Dendritic cell treated with granulocyte-macrophage colony-stimulating factor and Interleukin-4, amounts not matched to agents 40 ng/mL and 50 ng/mL, for 4 days (primary cell): ENCODE data around the gene CSMD2.

Experiments
- H3K27ac Mint-ChIP-seq: one replicate; pipeline ENCODE4 v1.8.0; 2022; ENCODE audit warnings: mild to moderate bottlenecking, mixed read lengths
- H3K27me3 Mint-ChIP-seq: one replicate; pipeline ENCODE4 v1.8.0; 2022; ENCODE audit warnings: mild to moderate bottlenecking, mixed read lengths
- H3K36me3 Mint-ChIP-seq: one replicate; pipeline ENCODE4 v1.8.0; 2022; ENCODE audit warnings: low read depth, mixed read lengths
- H3K4me1 Mint-ChIP-seq: one replicate; pipeline ENCODE4 v1.8.0; 2022; ENCODE audit warnings: low read depth, mixed read lengths
- H3K4me3 Mint-ChIP-seq: one replicate; pipeline ENCODE4 v1.8.0; 2022; ENCODE audit warnings: mild to moderate bottlenecking, moderate library complexity, mixed read lengths
- H3K9me3 Mint-ChIP-seq: one replicate; pipeline ENCODE4 v1.8.0; 2022; ENCODE audit warnings: mixed read lengths
- intact Hi-C: fragments of 100-400 bp; cut with micrococcal nuclease; formaldehyde crosslinking; loops from one replicate; pipeline ENCODE4 v1.15.0; 2022

CSMD2 gene

DNA sequence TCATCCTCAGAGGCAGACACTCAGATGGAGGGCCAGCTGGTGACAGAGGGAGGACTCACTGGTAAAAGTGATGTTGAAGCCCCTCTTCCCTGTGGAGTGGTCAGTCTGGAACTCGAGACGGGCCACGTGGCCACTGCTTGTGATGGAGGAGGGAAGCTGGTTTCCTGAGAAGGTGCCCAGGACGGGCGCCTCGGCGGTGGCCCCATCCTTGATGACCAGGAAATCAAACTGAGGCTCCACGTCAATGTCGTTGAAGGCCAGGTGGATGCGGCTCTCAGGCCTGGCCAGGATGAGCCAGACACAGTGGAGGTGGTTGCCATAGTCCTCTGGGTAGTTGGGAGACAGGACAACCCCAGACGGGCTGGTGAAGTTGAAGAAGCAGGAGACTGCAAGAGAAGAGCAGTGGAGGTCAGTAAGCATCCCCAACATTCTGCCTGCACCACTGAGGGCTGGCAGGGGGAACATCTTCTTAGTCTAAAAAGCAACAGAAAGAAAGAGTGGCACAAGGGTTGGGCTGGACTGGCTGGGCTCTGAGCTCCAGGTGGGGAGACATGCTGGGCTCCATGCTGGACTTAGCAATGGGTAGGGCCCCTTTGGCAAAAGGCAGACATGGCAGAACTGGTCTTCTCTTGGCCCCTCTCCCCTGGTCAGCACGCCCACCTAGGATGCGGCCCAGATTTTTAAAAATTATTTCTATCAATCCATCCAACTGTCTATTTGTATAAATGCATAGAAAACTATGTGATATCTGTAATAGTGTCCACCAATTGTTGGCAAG is 421.6 kb downstream of the CSMD2 start:
- Mint-ChIP-seq H3K4me1 (no peaks in the 10 kb centered on the region), H3K27me3 (peaks cover 1% of the 10 kb centered on the region), H3K9me3 (no peaks in the 10 kb centered on the region), H3K27ac (no peak overlapping the region), H3K4me3 (no peak overlapping the region), H3K36me3 (no peaks in the 10 kb centered on the region)
- intact Hi-C loops, result no loop called here

DNA sequence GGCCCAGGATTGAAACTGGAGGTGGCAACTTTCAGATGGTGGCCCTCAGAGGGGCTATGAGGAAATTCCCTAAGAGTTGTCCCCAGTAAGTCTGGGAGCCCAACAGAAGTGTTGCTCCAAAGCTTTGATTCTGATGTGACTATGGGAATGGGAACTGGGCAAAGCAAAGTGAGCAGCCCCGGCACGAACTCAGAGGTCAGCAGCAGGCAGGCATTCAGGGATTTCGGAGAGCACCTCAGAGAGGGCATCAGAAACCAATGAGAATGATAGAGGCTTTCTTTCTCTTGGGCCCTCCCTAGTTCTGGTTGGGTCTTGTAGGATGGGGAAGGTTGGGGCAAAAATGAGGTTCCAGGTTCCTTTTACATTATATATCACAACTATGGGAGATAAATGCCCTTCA is 422.4 kb downstream of the CSMD2 start:
- Mint-ChIP-seq H3K36me3 (no peaks in the 10 kb centered on the region), H3K27me3 (peaks cover 2% of the 10 kb centered on the region), H3K27ac (no peak overlapping the region), H3K4me3 (no peak overlapping the region), H3K9me3 (no peaks in the 10 kb centered on the region), H3K4me1 (no peaks in the 10 kb centered on the region)
- intact Hi-C loops, result no loop called here

DNA sequence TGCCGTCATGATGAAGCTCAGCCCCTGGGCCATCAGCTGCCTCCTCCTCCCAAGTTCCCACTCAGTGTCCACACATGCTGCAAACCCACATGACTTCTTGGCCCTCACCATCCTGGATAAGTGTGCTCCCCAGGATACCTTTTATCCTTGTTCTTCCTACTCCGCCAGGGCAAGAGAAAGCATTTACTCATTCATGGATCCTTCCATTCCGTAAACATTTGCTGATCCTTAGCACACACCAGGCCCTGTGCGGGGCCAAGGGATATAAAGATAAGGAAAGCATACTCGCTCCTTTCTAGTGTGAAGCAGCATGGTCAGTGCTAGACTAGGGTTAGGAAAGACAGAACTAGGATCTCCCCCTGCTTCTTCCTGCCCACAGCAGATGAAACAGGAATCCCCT is 423.3 kb downstream of the CSMD2 start:
- intact Hi-C loops, result no loop called here
- peaks cover 2% of the 10 kb centered on the region for H3K27me3 Mint-ChIP-seq
- no peak overlapping the region for H3K4me3 Mint-ChIP-seq
- H3K27ac Mint-ChIP-seq, result no peak overlapping the region
- no peaks in the 10 kb centered on the region for H3K9me3 Mint-ChIP-seq
- H3K4me1 Mint-ChIP-seq, result no peaks in the 10 kb centered on the region
- H3K36me3 Mint-ChIP-seq, result no peaks in the 10 kb centered on the region

DNA sequence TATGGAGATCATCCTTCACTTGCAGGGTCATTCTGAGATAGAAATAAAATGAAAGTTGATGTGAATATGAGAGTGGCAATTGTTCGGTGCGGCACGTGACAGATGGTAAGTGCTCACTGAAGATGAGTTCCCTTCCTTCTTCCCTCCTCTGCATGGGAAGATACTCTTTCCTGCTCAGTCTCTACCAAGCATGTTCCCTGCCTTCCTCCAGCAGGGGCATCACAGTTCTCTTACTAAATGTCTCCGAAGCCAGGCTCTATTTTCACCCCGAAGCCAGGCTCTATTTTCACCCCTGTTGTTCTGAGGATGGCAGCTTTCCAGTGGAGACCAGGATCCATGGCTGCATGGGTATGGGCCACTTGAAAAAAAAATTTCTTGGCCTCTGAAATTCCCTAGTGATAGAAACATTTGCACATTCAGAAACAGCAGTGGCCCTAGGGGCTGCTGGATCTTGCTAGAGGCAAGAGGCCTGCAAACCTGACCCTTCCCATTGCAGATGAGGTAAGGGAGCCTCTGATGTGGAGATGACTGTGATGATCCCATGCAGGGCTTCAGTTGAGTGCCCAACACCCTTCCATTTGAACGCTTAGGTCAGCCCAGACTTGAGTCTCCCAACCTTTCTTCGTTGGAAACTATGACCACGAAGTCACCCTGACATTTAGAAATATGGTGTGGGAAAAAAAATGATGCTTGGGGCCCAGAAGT is 424.8 kb downstream of the CSMD2 start:
- peaks cover 2% of the 10 kb centered on the region for H3K27me3 Mint-ChIP-seq
- no peak overlapping the region for H3K4me3 Mint-ChIP-seq
- H3K27ac Mint-ChIP-seq, result no peak overlapping the region
- H3K4me1 Mint-ChIP-seq, result no peaks in the 10 kb centered on the region
- intact Hi-C loops, result no loop called here
- no peaks in the 10 kb centered on the region for H3K9me3 Mint-ChIP-seq
- no peaks in the 10 kb centered on the region for H3K36me3 Mint-ChIP-seq

DNA sequence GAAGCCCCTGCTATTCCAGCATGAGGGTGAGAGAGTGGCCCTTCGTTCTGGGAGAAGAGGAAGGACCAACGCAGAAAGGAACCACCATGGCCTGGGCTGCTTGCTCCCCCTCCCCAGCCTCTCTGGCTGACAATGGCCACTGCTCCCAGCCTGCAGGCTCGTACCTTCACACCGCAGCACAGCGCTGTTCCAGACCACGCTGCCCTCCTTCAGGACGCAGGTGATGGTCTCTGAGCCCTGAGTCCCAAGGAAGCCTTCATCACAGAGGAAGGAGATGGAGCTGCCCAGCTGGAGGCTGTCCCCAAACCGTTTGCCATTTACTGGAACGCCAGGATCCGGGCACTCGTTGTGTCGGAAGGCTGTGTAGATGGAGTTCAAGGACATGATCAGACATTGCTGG is 426.1 kb downstream of the CSMD2 start:
- Mint-ChIP-seq H3K27me3 (peaks cover 2% of the 10 kb centered on the region), H3K27ac (no peak overlapping the region), H3K4me3 (no peak overlapping the region), H3K4me1 (no peaks in the 10 kb centered on the region), H3K36me3 (no peaks in the 10 kb centered on the region), H3K9me3 (no peaks in the 10 kb centered on the region)
- intact Hi-C loops, result no loop called here

DNA sequence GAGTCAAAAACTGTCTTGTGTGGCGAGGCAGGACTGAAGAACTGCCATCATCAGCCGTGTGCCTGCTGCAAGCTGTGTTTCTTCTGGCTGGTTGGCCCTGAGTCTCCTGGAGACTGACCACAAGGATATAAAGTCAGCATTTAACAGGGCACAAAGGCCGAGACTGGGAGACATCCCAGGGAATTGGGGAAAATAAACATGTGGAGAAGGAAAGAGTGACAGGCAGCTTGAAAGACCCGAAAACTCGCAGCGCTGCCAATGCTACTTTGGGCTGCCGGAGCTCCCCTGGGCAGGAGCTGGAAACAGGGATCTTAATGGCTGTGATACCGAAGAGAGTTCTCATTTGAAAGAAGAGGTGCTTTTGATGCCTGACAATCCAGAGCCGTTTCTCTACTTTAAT is 426.5 kb downstream of the CSMD2 start:
- Mint-ChIP-seq H3K4me3 (no peak overlapping the region), H3K4me1 (no peaks in the 10 kb centered on the region), H3K27me3 (peaks cover 2% of the 10 kb centered on the region), H3K36me3 (no peaks in the 10 kb centered on the region), H3K27ac (no peak overlapping the region), H3K9me3 (no peaks in the 10 kb centered on the region)
- intact Hi-C loops, result no loop called here

DNA sequence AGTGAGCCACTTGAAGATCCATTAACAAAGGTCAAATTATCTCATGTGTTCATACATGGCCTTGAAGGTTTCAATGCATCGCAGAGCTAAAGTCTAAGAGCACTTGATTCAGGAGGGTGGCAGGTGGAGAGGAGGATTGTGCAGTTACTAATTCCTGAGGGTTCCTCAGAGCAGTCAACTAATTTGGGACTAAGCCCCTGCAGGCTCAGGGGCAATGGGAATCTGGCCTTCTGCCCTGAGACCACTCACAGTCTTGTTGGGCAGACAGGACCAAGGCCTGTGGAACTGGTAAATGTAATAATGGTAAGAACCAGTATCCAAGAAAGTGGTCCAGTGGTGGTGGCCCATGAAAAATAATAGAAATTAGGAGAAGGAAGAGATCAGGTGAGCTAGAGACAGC is 428.5 kb downstream of the CSMD2 start:
- H3K4me1 Mint-ChIP-seq, result peaks cover 6% of the 10 kb centered on the region
- H3K27ac Mint-ChIP-seq, result no peak overlapping the region
- H3K9me3 Mint-ChIP-seq, result no peaks in the 10 kb centered on the region
- intact Hi-C loops, result no loop called here
- no peak overlapping the region for H3K4me3 Mint-ChIP-seq
- H3K36me3 Mint-ChIP-seq, result no peaks in the 10 kb centered on the region
- peaks cover 5% of the 10 kb centered on the region for H3K27me3 Mint-ChIP-seq

DNA sequence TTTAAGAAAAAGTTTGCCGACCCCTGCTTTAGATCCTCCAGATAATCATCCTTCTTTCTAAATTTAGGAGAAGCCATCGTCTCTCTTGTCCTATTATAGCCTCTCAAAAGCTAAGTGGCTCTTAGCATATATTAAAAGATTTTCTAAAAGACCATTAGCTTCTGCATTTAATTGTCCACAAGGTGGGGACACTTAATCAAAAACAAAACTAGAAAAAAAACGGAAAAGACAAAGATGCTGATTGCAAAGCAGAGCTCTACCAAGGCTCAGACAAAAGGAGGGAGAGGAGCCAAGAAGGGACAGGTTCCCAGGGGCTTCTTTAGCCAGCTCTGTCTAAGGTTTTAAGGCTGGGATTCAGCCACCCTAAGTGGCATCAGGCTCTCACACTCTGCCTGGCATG is 429.4 kb downstream of the CSMD2 start:
- Mint-ChIP-seq H3K27ac (no peak overlapping the region), H3K4me1 (peaks cover 6% of the 10 kb centered on the region), H3K36me3 (no peaks in the 10 kb centered on the region), H3K9me3 (no peaks in the 10 kb centered on the region), H3K4me3 (no peak overlapping the region), H3K27me3 (peaks cover 5% of the 10 kb centered on the region)
- intact Hi-C loops, result no loop called here

DNA sequence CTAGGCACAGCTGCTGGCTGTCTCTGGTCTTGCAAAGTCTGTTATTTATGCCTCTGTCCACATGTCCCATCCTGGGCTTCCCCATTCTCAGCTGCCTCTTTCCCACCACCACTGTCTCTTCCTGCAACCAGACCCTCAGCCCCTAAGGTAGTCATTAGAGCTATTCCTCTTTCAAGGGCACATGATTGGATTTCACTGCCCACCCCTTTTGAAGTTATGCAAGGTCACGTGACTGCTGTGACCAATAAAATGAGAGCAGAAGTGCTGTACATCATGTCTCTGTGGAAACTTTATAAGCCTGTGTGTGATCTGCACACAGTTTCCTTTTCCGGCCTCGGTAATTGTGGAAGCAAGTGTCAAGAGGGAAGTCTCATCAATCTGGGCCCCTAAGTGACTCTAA is 437.7 kb downstream of the CSMD2 start:
- H3K27ac Mint-ChIP-seq, result no peak overlapping the region
- no peak overlapping the region for H3K4me3 Mint-ChIP-seq
- peaks cover 4% of the 10 kb centered on the region for H3K4me1 Mint-ChIP-seq
- peaks cover 2% of the 10 kb centered on the region for H3K27me3 Mint-ChIP-seq
- intact Hi-C loops, result no loop called here
- H3K36me3 Mint-ChIP-seq, result no peaks in the 10 kb centered on the region
- no peaks in the 10 kb centered on the region for H3K9me3 Mint-ChIP-seq

DNA sequence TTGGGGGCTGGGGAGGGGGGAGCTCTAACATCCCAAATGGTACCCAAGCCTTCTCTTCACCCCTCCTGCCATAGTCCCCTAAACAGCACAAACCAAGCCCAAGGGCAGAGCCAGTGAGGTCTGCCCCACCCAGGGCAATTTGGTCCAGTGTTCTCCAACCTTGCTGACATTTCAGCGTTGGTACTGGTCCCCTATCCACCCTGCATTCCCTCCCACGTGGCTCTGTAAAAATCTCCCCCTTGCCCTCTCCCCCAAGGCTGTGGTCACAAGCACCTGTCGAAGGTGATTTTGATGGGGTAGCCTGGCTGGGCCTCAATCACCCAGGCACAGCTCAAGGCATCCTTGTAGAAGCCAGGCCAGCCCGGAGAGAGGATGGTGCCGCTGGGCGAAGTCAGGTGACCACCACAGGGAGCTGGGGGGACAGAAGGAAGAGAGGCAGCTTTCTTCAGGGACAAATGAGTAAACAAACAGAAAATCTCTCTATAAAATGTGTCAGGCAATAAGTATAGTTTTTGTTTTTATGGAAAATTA is 438.7 kb downstream of the CSMD2 start:
- H3K27me3 Mint-ChIP-seq, result peaks cover 2% of the 10 kb centered on the region
- H3K4me3 Mint-ChIP-seq, result no peak overlapping the region
- H3K9me3 Mint-ChIP-seq, result no peaks in the 10 kb centered on the region
- no peaks in the 10 kb centered on the region for H3K4me1 Mint-ChIP-seq
- no peak overlapping the region for H3K27ac Mint-ChIP-seq
- no peaks in the 10 kb centered on the region for H3K36me3 Mint-ChIP-seq
- intact Hi-C loops, result no loop called here

DNA sequence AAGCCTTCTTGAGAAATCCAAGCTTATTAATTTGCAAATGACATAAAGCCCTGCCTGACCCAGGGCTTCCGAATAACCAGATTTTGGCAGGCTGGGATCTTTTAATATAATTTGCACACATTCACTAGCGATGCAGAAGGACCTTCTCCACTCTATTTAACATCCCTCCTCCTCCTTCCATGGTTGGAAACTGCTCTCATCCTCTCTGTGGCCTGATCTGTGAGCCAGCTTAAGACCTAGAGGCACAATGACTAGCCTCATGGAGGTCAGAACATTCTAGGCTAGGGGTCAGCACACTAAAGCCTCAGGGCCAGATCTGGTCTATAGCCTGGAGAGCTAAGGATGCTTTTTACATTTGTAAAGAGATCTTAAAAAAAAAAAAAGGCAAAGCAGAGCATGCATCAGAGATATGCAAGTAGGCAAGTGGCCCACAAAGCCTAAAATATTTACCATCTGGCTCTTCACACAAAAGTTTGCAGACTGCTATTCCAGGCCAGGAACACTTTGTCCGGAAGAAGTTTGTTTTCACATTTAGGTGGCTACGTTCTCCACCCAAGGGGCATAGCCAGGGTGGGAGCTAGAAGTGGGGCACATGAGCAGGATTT is 439.4 kb downstream of the CSMD2 start:
- H3K4me1 Mint-ChIP-seq, result no peaks in the 10 kb centered on the region
- intact Hi-C loops, result no loop called here

DNA sequence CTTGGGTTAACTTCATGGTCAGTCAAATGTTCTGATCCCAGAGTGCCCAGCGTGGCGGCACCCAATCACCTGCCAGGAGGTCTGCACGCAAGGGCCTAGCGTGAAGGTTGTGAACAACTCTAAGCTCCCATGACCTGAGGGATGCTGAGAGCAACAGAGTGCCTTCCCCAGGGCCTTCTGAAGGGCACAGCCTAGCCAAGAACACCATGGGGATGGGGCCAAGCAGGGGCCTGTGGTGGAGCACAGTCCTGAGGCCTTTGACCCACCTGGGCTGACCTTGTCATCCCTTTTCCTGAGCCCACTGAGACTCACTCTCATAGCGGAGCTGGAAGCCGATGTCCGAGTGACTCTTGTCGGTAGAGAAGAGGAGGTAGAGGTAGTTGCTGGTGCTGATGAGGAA is 440.0 kb downstream of the CSMD2 start:
- Mint-ChIP-seq H3K4me1 (no peaks in the 10 kb centered on the region), H3K9me3 (no peaks in the 10 kb centered on the region), H3K27ac (no peak overlapping the region), H3K27me3 (peaks cover 4% of the 10 kb centered on the region), H3K4me3 (no peak overlapping the region), H3K36me3 (no peaks in the 10 kb centered on the region)
- intact Hi-C loops, result no loop called here

More for the DNA sequence above, 439.4 kb downstream of the CSMD2 start:
- no peaks in the 10 kb centered on the region for H3K9me3 Mint-ChIP-seq
- H3K27me3 Mint-ChIP-seq, result peaks cover 2% of the 10 kb centered on the region
- no peaks in the 10 kb centered on the region for H3K36me3 Mint-ChIP-seq
- no peak overlapping the region for H3K27ac Mint-ChIP-seq
- H3K4me3 Mint-ChIP-seq, result no peak overlapping the region

DNA sequence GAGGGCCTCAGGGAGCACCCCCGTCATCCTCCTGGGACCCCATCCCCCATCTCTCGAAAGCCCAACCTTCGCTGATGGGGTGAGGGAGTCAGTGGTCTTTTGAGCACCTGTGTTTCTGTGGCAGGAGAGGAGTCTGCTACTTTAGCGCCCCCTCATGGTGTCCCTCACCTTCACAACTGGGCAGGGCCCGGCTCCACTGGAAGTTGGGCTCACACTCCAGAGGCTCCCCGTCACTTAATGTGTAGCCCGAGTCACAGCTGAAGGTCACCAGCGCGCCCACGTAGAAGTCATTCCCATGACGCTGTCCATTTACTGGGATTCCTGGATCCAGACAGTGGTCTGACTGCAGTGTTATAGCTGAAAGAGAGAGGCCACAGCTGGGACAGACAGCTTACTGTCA is 440.7 kb downstream of the CSMD2 start:
- no peak overlapping the region for H3K27ac Mint-ChIP-seq
- H3K36me3 Mint-ChIP-seq, result no peaks in the 10 kb centered on the region
- H3K27me3 Mint-ChIP-seq, result peaks cover 4% of the 10 kb centered on the region
- no peaks in the 10 kb centered on the region for H3K4me1 Mint-ChIP-seq
- no peak overlapping the region for H3K4me3 Mint-ChIP-seq
- H3K9me3 Mint-ChIP-seq, result no peaks in the 10 kb centered on the region
- intact Hi-C loops, result no loop called here

DNA sequence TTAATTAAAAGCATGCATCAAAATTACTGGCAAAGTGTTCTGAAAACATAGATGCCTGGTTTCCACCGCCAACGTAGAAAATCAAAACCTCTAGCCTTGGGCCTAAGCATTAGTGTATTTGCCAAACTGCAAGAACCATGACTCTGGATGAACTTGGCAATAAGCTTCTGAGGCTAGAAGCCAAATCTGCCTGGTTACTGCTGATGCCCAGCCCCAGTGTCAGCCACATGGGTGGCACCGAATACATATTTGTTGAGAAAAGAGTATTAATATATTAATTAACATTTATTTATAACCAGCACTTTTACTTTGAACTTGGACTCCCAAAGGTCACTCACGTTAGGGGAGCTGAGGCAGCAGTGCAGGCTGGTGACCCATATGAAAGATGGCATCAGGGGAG is 441.8 kb downstream of the CSMD2 start:
- Mint-ChIP-seq H3K4me3 (no peak overlapping the region), H3K27ac (no peak overlapping the region), H3K9me3 (no peaks in the 10 kb centered on the region), H3K36me3 (no peaks in the 10 kb centered on the region), H3K27me3 (peaks cover 3% of the 10 kb centered on the region), H3K4me1 (no peaks in the 10 kb centered on the region)
- intact Hi-C loops, result no loop called here
